T1000 (cell line): ENCODE measurements around the gene DPP6.

ENCODE experiments used
- DNase-seq: peaks from one replicate; lab custom pipeline; 2025; ENCODE audit warnings: mixed read lengths; lab: John Stamatoyannopoulos, UW

The DPP6 gene

GRCh38 chr7:154338701-154339506, 286.7 kb downstream of the DPP6 start:
- DNase-seq: no peak

- DNase-seq: no peak
Observed at GRCh38 chr7:154342971-154343633, 290.9 kb downstream of the DPP6 start.

GRCh38 chr7:154343778-154344412, 291.7 kb downstream of the DPP6 start:
- DNase-seq: no peak

GRCh38 chr7:154345093-154345492, 292.9 kb downstream of the DPP6 start:
- DNase-seq: no peak

- DNase-seq: no peak
Observed at GRCh38 chr7:154347700-154348266, 295.6 kb downstream of the DPP6 start.

GRCh38 chr7:154350892-154351291, 298.7 kb downstream of the DPP6 start:
- no peak for DNase-seq

- DNase-seq: no peak
Observed at GRCh38 chr7:154353355-154353767, 301.2 kb downstream of the DPP6 start.

GRCh38 chr7:154364170-154364569, 312.0 kb downstream of the DPP6 start:
- no peak for DNase-seq

- no peak for DNase-seq
Observed at GRCh38 chr7:154371424-154371823, 319.2 kb downstream of the DPP6 start.

GRCh38 chr7:154372011-154372601, 319.9 kb downstream of the DPP6 start:
- no peak for DNase-seq

- DNase-seq: no peak
Observed at GRCh38 chr7:154373956-154374355, 321.8 kb downstream of the DPP6 start.

GRCh38 chr7:154375956-154376355, 323.8 kb downstream of the DPP6 start:
- no peak for DNase-seq

GRCh38 chr7:154380771-154381170, 328.6 kb downstream of the DPP6 start:
- DNase-seq: no peak

GRCh38 chr7:154383045-154383444, 330.8 kb downstream of the DPP6 start:
- no peak for DNase-seq

GRCh38 chr7:154385214-154385613, 333.0 kb downstream of the DPP6 start:
- no peak for DNase-seq

- no peak for DNase-seq
Observed at GRCh38 chr7:154387252-154387651, 335.1 kb downstream of the DPP6 start.

- DNase-seq: no peak
Observed at GRCh38 chr7:154388412-154388811, 336.2 kb downstream of the DPP6 start.

- no peak for DNase-seq
Observed at GRCh38 chr7:154388999-154389398, 336.8 kb downstream of the DPP6 start.

- DNase-seq: no peak
Observed at GRCh38 chr7:154390961-154391360, 338.8 kb downstream of the DPP6 start.

GRCh38 chr7:154394804-154395203, 342.6 kb downstream of the DPP6 start:
- DNase-seq: no peak

- no peak for DNase-seq
Observed at GRCh38 chr7:154406312-154406711, 354.1 kb downstream of the DPP6 start.

- DNase-seq: no peak
Observed at GRCh38 chr7:154409703-154410311, 357.6 kb downstream of the DPP6 start.
